GM23248 (cell line): ENCODE data around the gene FRYL. TPM values are rescaled to one million over a fixed set of nuclear protein-coding genes. Genes with fewer than 3 reads are reported as not detected.
"Not testable (repeated sequence)": the region's sequence is repeated elsewhere in the genome, so short reads cannot be mapped to it uniquely, and the experiment has no call there.

Experiments
- DNase-seq: peaks from one replicate; pipeline ENCODE4 v3.0.0-alpha.2; 2015
- H2AFZ ChIP-seq: fragments of 200-600 bp; sonication (generic); 2 replicates; pipeline ENCODE4 v1.6.1; 2016; ENCODE audit warnings: antibody characterized with exemption
- H3F3A ChIP-seq: fragments of 200-600 bp; sonication (generic); 2 replicates; pipeline ENCODE4 v1.6.1; 2016; ENCODE audit warnings: mild to moderate bottlenecking, antibody characterized with exemption, mixed run types; ENCODE audit not compliant: insufficient read depth
- H3K27ac ChIP-seq: fragments of 200-600 bp; sonication (generic); 2 replicates; pipeline ENCODE4 v1.5.1; 2016; ENCODE audit warnings: mild to moderate bottlenecking
- H3K27me3 ChIP-seq: fragments of 200-600 bp; sonication (generic); replicated peaks from 2 replicates; pipeline ENCODE4 v1.6.1; 2016; ENCODE audit warnings: mild to moderate bottlenecking; ENCODE audit not compliant: insufficient read depth
- H3K36me3 ChIP-seq: fragments of 200-600 bp; sonication (generic); 2 replicates; pipeline ENCODE4 v1.6.1; 2016; ENCODE audit warnings: low read depth, mild to moderate bottlenecking
- H3K4me1 ChIP-seq: fragments of 200-600 bp; sonication (generic); 2 replicates; pipeline ENCODE4 v1.6.1; 2016; ENCODE audit warnings: mild to moderate bottlenecking; ENCODE audit not compliant: insufficient read depth
- H3K4me2 ChIP-seq: fragments of 200-600 bp; sonication (generic); one replicate; pipeline ENCODE4 v1.6.1; 2016; ENCODE audit warnings: mild to moderate bottlenecking; ENCODE audit not compliant: unreplicated experiment
- H3K4me3 ChIP-seq: fragments of 200-600 bp; sonication (generic); 2 replicates; pipeline ENCODE4 v1.5.1; 2016; ENCODE audit warnings: mild to moderate bottlenecking
- H3K79me2 ChIP-seq: fragments of 200-600 bp; sonication (generic); 2 replicates; pipeline ENCODE4 v1.6.1; 2016; ENCODE audit warnings: mild to moderate bottlenecking; ENCODE audit not compliant: insufficient read depth
- H3K9ac ChIP-seq: fragments of 200-600 bp; sonication (generic); 2 replicates; pipeline ENCODE4 v1.6.1; 2016; ENCODE audit warnings: mild to moderate bottlenecking
- H3K9me2 ChIP-seq: fragments of 200-600 bp; sonication (generic); 2 replicates; pipeline ENCODE4 v1.6.1; 2016; ENCODE audit warnings: mixed run types, mild to moderate bottlenecking, moderate library complexity; ENCODE audit not compliant: insufficient read depth
- H3K9me3 ChIP-seq: fragments of 200-600 bp; sonication (generic); one replicate; pipeline ENCODE4 v1.6.1; 2017; ENCODE audit warnings: low read depth
- H4K20me1 ChIP-seq: fragments of 200-600 bp; sonication (generic); 2 replicates; pipeline ENCODE4 v1.6.0; 2016; ENCODE audit not compliant: insufficient read depth
- EZH2 ChIP-seq: fragments of 200-600 bp; sonication (generic); IDR thresholded peaks from 2 replicates; pipeline ENCODE4 v1.6.1; 2018; ENCODE audit warnings: antibody characterized with exemption, mild to moderate bottlenecking; ENCODE audit not compliant: insufficient read depth, poor library complexity, severe bottlenecking
- EZH2phosphoT487 ChIP-seq: fragments of 200-600 bp; sonication (generic); IDR thresholded peaks from 2 replicates; pipeline ENCODE4 v1.6.1; 2018; ENCODE audit warnings: antibody characterized with exemption, moderate library complexity, mild to moderate bottlenecking, low read depth; ENCODE audit not compliant: insufficient read depth
- WGBS, 2 experiments: methylation state at CpG; one replicate each; pipeline ENCODE4 v1.1.6; 2015 to 2017; ENCODE audit warnings: low lambda C conversion rate in 2 of 2, low coverage in 1 of 2; ENCODE audit errors: missing lambda C conversion rate in 2 of 2; 5-methylcytosine and 5-hydroxymethylcytosine counted together
- in situ Hi-C: fragments of 300-500 bp; cut with MboI; formaldehyde crosslinking; loops from 2 replicates; pipeline ENCODE4 v1.15.0; 2020
- polyA plus RNA-seq: library from polyadenylated mRNA; unstranded; fragments of >200 nt; fragmentation: Nextera tagmentation; extraction: Ambion mirVana; gene quantifications from 2 replicates; pipeline ENCODE4 v1.2.1, GENCODE V29; 2016
- total RNA-seq: library from RNA; depleted of rRNA; stranded (reverse); fragments of >200 nt; shearing (Covaris generic); gene quantifications from 2 replicates; pipeline ENCODE4 v1.2.3, GENCODE V29; 2014

FRYL gene
- total and polyA plus RNA-seq, 2 experiments from 2014 or later: 16.6 to 28.4 TPM

DNA sequence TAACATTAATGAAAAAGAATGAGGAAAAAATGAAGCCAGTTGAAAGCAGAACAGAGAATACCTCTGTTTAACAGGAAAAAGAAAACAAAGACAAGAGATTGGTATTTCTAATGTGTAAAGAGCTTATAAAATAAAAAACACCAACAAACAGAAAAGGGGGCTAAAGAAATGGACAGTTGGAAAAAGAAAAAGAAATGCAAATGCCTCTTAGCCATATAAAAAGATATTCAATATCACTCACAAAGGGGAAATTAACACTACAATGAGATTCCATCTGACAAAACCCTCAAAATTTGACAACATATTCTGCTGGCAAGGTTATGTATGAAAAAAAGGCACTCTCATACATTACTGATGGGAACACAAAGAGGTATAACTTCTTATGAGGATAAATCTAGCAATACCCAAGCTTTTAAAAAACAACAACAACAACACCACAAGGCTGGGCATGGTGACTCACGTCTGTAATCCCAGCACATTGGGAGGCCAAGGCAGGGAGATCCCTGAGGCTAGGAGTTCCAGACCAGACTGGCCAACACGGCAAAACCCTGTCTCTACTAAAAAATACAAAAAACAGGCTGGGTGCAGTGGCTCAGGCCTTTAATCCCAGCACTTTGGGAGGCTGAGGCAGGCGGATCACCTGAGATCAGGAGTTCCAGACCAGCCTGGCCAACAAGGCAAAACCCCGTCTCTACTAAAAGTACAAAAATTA lies 75.8 kb downstream of the FRYL start:
- Histone ChIP-seq H3K9me3 (no peaks in the 10 kb centered on the region), H3K4me1 (peaks cover 30% of the 10 kb centered on the region), H4K20me1 (no peaks in the 10 kb centered on the region), H2AFZ (no peak overlapping the region), H3K4me2 (no peak overlapping the region), H3K4me3 (no peak overlapping the region), H3K36me3 (peaks cover 8% of the 10 kb centered on the region; the same call in 1 of the 2 replicates), H3K79me2 (peaks cover 83% of the 10 kb centered on the region), H3F3A (peaks cover 22% of the 10 kb centered on the region), H3K27me3 (no peaks in the 10 kb centered on the region), H3K27ac (no peak overlapping the region), H3K9ac (no peak overlapping the region), H3K9me2 (no peaks in the 10 kb centered on the region)
- 94 to 98% methylated on average over 4 of the region's 4 CpGs for WGBS, 2 experiments
- in situ Hi-C loops: no loop called here
- DNase-seq: no peak
- TF ChIP-seq EZH2 (no peak), EZH2phosphoT487 (no peak)

DNA sequence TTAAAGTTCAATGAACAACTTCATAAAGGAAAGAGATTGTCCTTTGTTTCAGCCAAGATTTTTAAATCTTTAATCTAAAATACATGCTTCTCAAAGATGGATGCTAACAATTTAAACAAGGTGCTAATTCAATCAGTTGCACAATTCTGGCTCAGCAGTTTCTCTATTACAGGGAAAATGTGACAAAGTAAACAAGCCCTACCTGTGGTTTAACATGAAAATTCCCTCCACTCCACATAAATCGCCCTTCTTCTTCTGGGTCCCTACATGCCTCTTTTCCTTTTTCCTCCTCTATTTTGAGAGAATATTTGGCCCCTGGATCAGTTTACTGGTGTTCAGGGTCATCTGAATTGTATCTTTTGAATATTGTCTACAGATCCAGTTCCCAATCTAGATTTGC lies 80.6 kb downstream of the FRYL start:
- Histone ChIP-seq H3K4me2 (peak overlapping the region; percentile 77), H3F3A (peaks cover 35% of the 10 kb centered on the region), H3K4me3 (peak overlapping the region; percentile 48), H3K4me1 (peaks cover 39% of the 10 kb centered on the region), H3K9ac (peak overlapping the region; percentile 66), H2AFZ (no peak overlapping the region), H3K27ac (peak overlapping the region; percentile 87), H3K9me2 (no peaks in the 10 kb centered on the region), H3K27me3 (no peaks in the 10 kb centered on the region), H3K36me3 (no peaks in the 10 kb centered on the region), H4K20me1 (no peaks in the 10 kb centered on the region), H3K79me2 (peaks cover 80% of the 10 kb centered on the region), H3K9me3 (no peaks in the 10 kb centered on the region)
- TF ChIP-seq EZH2phosphoT487 (no peak), EZH2 (no peak)
- WGBS, 2 experiments: 13 to 43% methylated on average over 1 of the region's 1 CpG
- in situ Hi-C loops: no loop called here
- DNase-seq: peak; percentile 44

DNA sequence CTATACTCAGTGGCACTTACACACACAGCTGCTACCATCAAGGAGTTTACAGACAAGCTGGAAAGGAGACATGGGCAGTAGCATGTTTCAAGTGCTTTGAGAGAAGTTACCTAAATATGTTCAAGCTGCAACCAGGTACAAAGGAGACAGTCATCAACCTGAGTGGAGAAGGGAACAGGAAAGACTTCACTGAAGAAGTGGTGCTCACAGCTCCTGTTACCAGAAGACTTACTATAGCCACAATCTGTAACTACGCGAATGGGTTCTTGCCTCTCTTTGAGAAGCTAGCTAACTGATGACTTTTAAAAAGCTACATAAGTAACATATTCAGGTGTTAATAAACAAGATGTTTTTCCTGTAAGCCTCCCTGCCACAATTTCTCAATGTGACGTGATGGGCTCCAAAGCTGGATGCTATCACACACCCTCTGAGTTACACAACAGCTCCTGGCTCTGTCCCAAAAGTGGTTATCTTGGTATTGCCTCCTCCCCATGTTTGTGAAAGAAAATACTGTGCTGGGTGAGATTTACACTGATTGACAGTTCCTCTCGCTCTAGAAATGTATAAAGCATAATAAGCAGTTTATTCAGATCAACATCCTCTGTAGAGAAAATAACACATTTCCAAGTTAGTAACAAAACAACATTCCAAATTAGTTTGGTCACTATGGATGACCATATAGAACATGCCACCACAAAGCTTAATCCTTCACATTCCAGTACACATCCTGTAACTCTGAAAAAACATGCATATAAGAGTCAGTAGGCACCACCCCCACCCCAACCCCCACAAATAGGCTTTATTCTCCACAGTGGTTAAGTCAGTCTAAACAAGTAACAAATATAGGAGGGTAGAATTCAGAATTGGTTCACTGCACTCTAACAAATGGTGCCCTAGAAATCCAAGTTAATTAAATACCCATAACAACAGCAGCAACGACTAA lies 81.8 kb downstream of the FRYL start:
- Histone ChIP-seq H3K9ac (peak overlapping the region; percentile 66), H3K9me3 (no peaks in the 10 kb centered on the region), H3K27ac (peak overlapping the region; percentile 87), H3K9me2 (no peaks in the 10 kb centered on the region), H3K27me3 (no peaks in the 10 kb centered on the region), H4K20me1 (no peaks in the 10 kb centered on the region), H3K36me3 (no peaks in the 10 kb centered on the region), H3K4me3 (peak overlapping the region; percentile 48), H3K4me1 (peaks cover 41% of the 10 kb centered on the region), H3F3A (peaks cover 35% of the 10 kb centered on the region), H2AFZ (peak overlapping the region; percentile 30), H3K4me2 (peak overlapping the region; percentile 77), H3K79me2 (peaks cover 80% of the 10 kb centered on the region)
- in situ Hi-C loops: no loop called here
- WGBS, 2 experiments: 45 to 49% methylated on average over 5 of the region's 5 CpGs
- peak; percentile 85 for DNase-seq
- TF ChIP-seq EZH2phosphoT487 (no peak), EZH2 (no peak)

DNA sequence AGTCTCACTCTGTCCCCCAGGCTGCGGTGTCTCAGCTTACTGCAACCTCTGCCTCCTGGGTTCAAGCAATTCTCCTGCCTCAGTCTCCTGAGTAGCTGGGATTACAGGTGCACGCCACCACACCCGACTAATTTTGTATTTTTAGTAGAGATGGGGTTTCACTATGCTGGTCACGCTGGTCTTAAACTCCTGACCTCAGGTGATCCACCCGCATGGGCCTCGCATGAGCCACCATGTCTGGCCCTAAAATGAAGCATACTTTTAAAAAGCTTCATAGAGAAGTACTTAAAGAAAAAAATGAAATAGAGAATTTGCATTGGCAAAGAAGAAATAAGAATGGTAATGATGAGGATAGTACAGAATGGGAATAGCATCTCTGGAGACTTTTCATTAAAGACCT lies 82.6 kb downstream of the FRYL start:
- H3K27ac ChIP-seq: peak overlapping the region; percentile 87
- DNase-seq, H3K36me3 ChIP-seq, H2AFZ ChIP-seq, H3K27me3 ChIP-seq, H4K20me1 ChIP-seq, H3K4me3 ChIP-seq, H3K9me2 ChIP-seq, H3K9me3 ChIP-seq, in situ Hi-C loops: not testable (repeated sequence)
- H3F3A ChIP-seq: peaks cover 35% of the 10 kb centered on the region
- WGBS, 2 experiments: 94 to 98% methylated on average over 6 of the region's 6 CpGs
- peak overlapping the region; percentile 77 for H3K4me2 ChIP-seq
- peaks cover 81% of the 10 kb centered on the region for H3K79me2 ChIP-seq
- peaks cover 49% of the 10 kb centered on the region for H3K4me1 ChIP-seq
- H3K9ac ChIP-seq: peak overlapping the region; percentile 66
